RWPE2 (cell line): ENCODE measurements around the gene TFEB.

Experiments used
- ATAC-seq: fragments of 200-7000 bp; cut with Tn5 transposase; 3 replicates; pipeline ENCODE4 v1.9.1; 2021; ENCODE audit warnings: low read depth
- DNase-seq: peaks from one replicate; pipeline ENCODE4 v3.0.0-alpha.2; 2020; ENCODE audit warnings: low spot score
- H3K27ac ChIP-seq: fragments of 450-650 bp; 2 replicates; pipeline ENCODE4 v1.5.1; 2017; ENCODE audit warnings: mild to moderate bottlenecking; ENCODE audit not compliant: poor library complexity, severe bottlenecking
- H3K27me3 ChIP-seq: fragments of 250-450 bp; sonication (Bioruptor Pico); 2 replicates; pipeline ENCODE4 v1.5.1; 2021; ENCODE audit warnings: mild to moderate bottlenecking, moderate library complexity; ENCODE audit not compliant: insufficient read depth, poor library complexity, severe bottlenecking
- H3K36me3 ChIP-seq: fragments of 250-450 bp; sonication (Bioruptor Pico); 2 replicates; pipeline ENCODE4 v1.5.1; 2020; ENCODE audit warnings: low read depth, mild to moderate bottlenecking, moderate library complexity
- H3K4me1 ChIP-seq: fragments of 250-450 bp; sonication (Bioruptor Pico); 2 replicates; pipeline ENCODE4 v1.5.1; 2021; ENCODE audit warnings: mild to moderate bottlenecking, moderate library complexity; ENCODE audit not compliant: insufficient read depth, poor library complexity, severe bottlenecking
- H3K4me3 ChIP-seq: fragments of 250-450 bp; sonication (Bioruptor Pico); 2 replicates; pipeline ENCODE4 v1.5.1; 2021; ENCODE audit warnings: mild to moderate bottlenecking, moderate library complexity; ENCODE audit not compliant: severe bottlenecking
- H3K9me3 ChIP-seq: fragments of 250-450 bp; sonication (Bioruptor Pico); 2 replicates; pipeline ENCODE4 v1.5.1; 2021; ENCODE audit warnings: mild to moderate bottlenecking, moderate library complexity; ENCODE audit not compliant: severe bottlenecking
- CTCF ChIP-seq: fragments of 450-650 bp; IDR thresholded peaks from one replicate; pipeline ENCODE4 v1.5.1; 2017; ENCODE audit warnings: mild to moderate bottlenecking, moderate library complexity; ENCODE audit not compliant: poor library complexity, severe bottlenecking

The TFEB gene

GRCh38 chr6:41757931-41758640, 22.7 kb upstream of the TFEB start:
- H3K4me3 ChIP-seq: no peak overlapping the region
- H3K9me3 ChIP-seq: no peaks in the 10 kb centered on the region
- H3K36me3 ChIP-seq: no peaks in the 10 kb centered on the region
- H3K27ac ChIP-seq: no peak overlapping the region
- DNase-seq: no peak
- TF ChIP-seq CTCF: no peak
- no peak for ATAC-seq
- no peaks in the 10 kb centered on the region for H3K4me1 ChIP-seq
- no peaks in the 10 kb centered on the region for H3K27me3 ChIP-seq

- Histone ChIP-seq H3K27ac (no peak overlapping the region), H3K9me3 (no peaks in the 10 kb centered on the region), H3K36me3 (no peaks in the 10 kb centered on the region), H3K27me3 (no peaks in the 10 kb centered on the region), H3K4me3 (no peak overlapping the region), H3K4me1 (no peaks in the 10 kb centered on the region)
- TF ChIP-seq CTCF: no peak
- DNase-seq: no peak
- ATAC-seq: no peak
Measured at GRCh38 chr6:41757271-41757670, 21.9 kb upstream of the TFEB start.

GRCh38 chr6:41756354-41756753, 20.9 kb upstream of the TFEB start:
- H3K36me3 ChIP-seq: no peaks in the 10 kb centered on the region
- no peak for ATAC-seq
- no peaks in the 10 kb centered on the region for H3K9me3 ChIP-seq
- H3K27me3 ChIP-seq: no peaks in the 10 kb centered on the region
- no peak for TF ChIP-seq CTCF
- H3K27ac ChIP-seq: no peak overlapping the region
- H3K4me1 ChIP-seq: no peaks in the 10 kb centered on the region
- no peak overlapping the region for H3K4me3 ChIP-seq
- DNase-seq: no peak

GRCh38 chr6:41755895-41756294, 20.5 kb upstream of the TFEB start:
- no peaks in the 10 kb centered on the region for H3K9me3 ChIP-seq
- TF ChIP-seq CTCF: no peak
- H3K36me3 ChIP-seq: no peaks in the 10 kb centered on the region
- no peaks in the 10 kb centered on the region for H3K4me1 ChIP-seq
- no peak overlapping the region for H3K27ac ChIP-seq
- H3K27me3 ChIP-seq: no peaks in the 10 kb centered on the region
- no peak for DNase-seq
- no peak overlapping the region for H3K4me3 ChIP-seq
- ATAC-seq: no peak

GRCh38 chr6:41750374-41750773, 15.0 kb upstream of the TFEB start:
- Histone ChIP-seq H3K9me3 (no peaks in the 10 kb centered on the region), H3K27ac (no peak overlapping the region), H3K4me1 (peaks cover 3% of the 10 kb centered on the region), H3K36me3 (no peaks in the 10 kb centered on the region), H3K4me3 (no peak overlapping the region), H3K27me3 (no peaks in the 10 kb centered on the region)
- no peak for DNase-seq
- ATAC-seq: no peak
- TF ChIP-seq CTCF: no peak
